NCI-H69 (cell line): Measurements from ENCODE around the gene AK9.
"Not testable (repeated sequence)": the region's sequence is repeated elsewhere in the genome, so short reads cannot be mapped to it uniquely, and the experiment has no call there.

Source experiments
- DNase-seq: peaks from one replicate; lab custom pipeline; 2025; lab: John Stamatoyannopoulos, UW

Gene AK9

GRCh38 chr6:109690737-109691621, at the start of gene AK9, which contains the start of gene FIG4:
AK9 (minus strand) TSS chr6:109691202; CDS start chr6:109675745, 15,457 bp downstream.
FIG4 (plus strand) TSS chr6:109691296; CDS start chr6:109691436, 140 bp downstream.
- DNase-seq: peak; percentile 95

GRCh38 chr6:109740787-109741186, 49.8 kb upstream of the AK9 start:
- no peak for DNase-seq

- no peak for DNase-seq
Measured at GRCh38 chr6:109739686-109740085, 48.7 kb upstream of the AK9 start.

- no peak for DNase-seq
Measured at GRCh38 chr6:109738667-109739066, 47.7 kb upstream of the AK9 start.

- DNase-seq: no peak
Measured at GRCh38 chr6:109738255-109738654, 47.3 kb upstream of the AK9 start.

GRCh38 chr6:109736273-109737025, 45.4 kb upstream of the AK9 start:
- DNase-seq: no peak

GRCh38 chr6:109725250-109725649, 34.2 kb upstream of the AK9 start:
- DNase-seq: not testable (repeated sequence)

GRCh38 chr6:109722564-109723254, 31.7 kb upstream of the AK9 start:
- no peak for DNase-seq

- no peak for DNase-seq
Measured at GRCh38 chr6:109722011-109722410, 31.0 kb upstream of the AK9 start.

- no peak for DNase-seq
Measured at GRCh38 chr6:109720311-109720710, 29.3 kb upstream of the AK9 start.

- DNase-seq: no peak
Measured at GRCh38 chr6:109718991-109719390, 28.0 kb upstream of the AK9 start.

- peak; percentile 34 for DNase-seq
Measured at GRCh38 chr6:109717971-109718370, 27.0 kb upstream of the AK9 start.

- DNase-seq: no peak
Measured at GRCh38 chr6:109715616-109716015, 24.6 kb upstream of the AK9 start.

GRCh38 chr6:109714611-109715010, 23.6 kb upstream of the AK9 start:
- DNase-seq: peak; percentile 8

GRCh38 chr6:109714166-109714565, 23.2 kb upstream of the AK9 start:
- peak; percentile 19 for DNase-seq

- peak; percentile 4 for DNase-seq
Measured at GRCh38 chr6:109713097-109713496, 22.1 kb upstream of the AK9 start.

GRCh38 chr6:109708099-109708498, 17.1 kb upstream of the AK9 start:
- DNase-seq: not testable (repeated sequence)

- no peak for DNase-seq
Measured at GRCh38 chr6:109706513-109706912, 15.5 kb upstream of the AK9 start.

- peak; percentile 81 for DNase-seq
Measured at GRCh38 chr6:109705258-109705657, 14.3 kb upstream of the AK9 start.

- DNase-seq: no peak
Measured at GRCh38 chr6:109702791-109703190, 11.8 kb upstream of the AK9 start.

GRCh38 chr6:109701774-109702173, 10.8 kb upstream of the AK9 start:
- peak; percentile 18 for DNase-seq

- no peak for DNase-seq
Measured at GRCh38 chr6:109701221-109701620, 10.2 kb upstream of the AK9 start.
